Left ventricle myocardium superior (tissue), 1 donor: ENCODE results near the gene KATNB1. TPM values are rescaled to one million over a fixed set of nuclear protein-coding genes. Genes with fewer than 3 reads are reported as not detected.
"Not testable (repeated sequence)": the region's sequence is repeated elsewhere in the genome, so short reads cannot be mapped to it uniquely, and the experiment has no call there.

Experiments used
- ATAC-seq: fragments of 200-7000 bp; cut with Tn5 transposase; one replicate; pipeline ENCODE4 v1.9.1; 2020; ENCODE audit warnings: mild to moderate bottlenecking, moderate library complexity
- DNase-seq: peaks from one replicate; pipeline ENCODE4 v3.0.0-alpha.2; 2020
- intact Hi-C: fragments of 100-400 bp; cut with micrococcal nuclease; formaldehyde crosslinking; loops from one replicate; pipeline ENCODE4 v1.11.0; 2022
- total RNA-seq: library from RNA; stranded (reverse); fragmentation: NEBNext Ultra II Directional; extraction: Animal tissue kit (Norgen Biotek cat#: 25700); gene quantifications from one replicate; pipeline ENCODE4 v1.2.1, GENCODE V29; 2021
- donor health status: DM: no; HTN: yes; CAD: no; lungs with severe emphysema.

KATNB1 gene
- total RNA-seq, 1 donor from 2014 or later: 9.3 TPM

- intact Hi-C loops: no loop called here
- ATAC-seq (no peak), DNase-seq (no peak)
Measured at GRCh38 chr16:57762365-57763040, 26.9 kb downstream of the KATNB1 start.

GRCh38 chr16:57763285-57764005, 27.9 kb downstream of the KATNB1 start:
- intact Hi-C loops: no loop called here
- no peak for ATAC-seq
- DNase-seq: no peak

- DNase-seq: no peak
- intact Hi-C loops: no loop called here
- no peak for ATAC-seq
Measured at GRCh38 chr16:57764006-57764340, 28.4 kb downstream of the KATNB1 start.

- ATAC-seq (peak; percentile 20), DNase-seq (no peak)
- intact Hi-C loops: no loop called here
Measured at GRCh38 chr16:57764341-57765159, 29.0 kb downstream of the KATNB1 start.

- no peak for DNase-seq
- no peak for ATAC-seq
- intact Hi-C loops: no loop called here
Measured at GRCh38 chr16:57765160-57765728, 29.7 kb downstream of the KATNB1 start.

- ATAC-seq (no peak), DNase-seq (no peak)
- intact Hi-C loops: no loop called here
Measured at GRCh38 chr16:57766714-57767348, 31.3 kb downstream of the KATNB1 start.

- intact Hi-C loops: no loop called here
- ATAC-seq (no peak), DNase-seq (no peak)
Measured at GRCh38 chr16:57769541-57770145, 34.1 kb downstream of the KATNB1 start.

- ATAC-seq (no peak), DNase-seq (no peak)
- intact Hi-C loops: no loop called here
Measured at GRCh38 chr16:57770361-57770760, 34.8 kb downstream of the KATNB1 start.

GRCh38 chr16:57771141-57771785, 35.7 kb downstream of the KATNB1 start:
- no peak for ATAC-seq
- no peak for DNase-seq
- intact Hi-C loops: no loop called here

GRCh38 chr16:57773019-57773418, 37.4 kb downstream of the KATNB1 start:
- no peak for ATAC-seq
- no peak for DNase-seq
- intact Hi-C loops: no loop called here

GRCh38 chr16:57773655-57774295, 38.2 kb downstream of the KATNB1 start:
- intact Hi-C loops: no loop called here
- ATAC-seq (peak; percentile 73), DNase-seq (peak; percentile 72)

GRCh38 chr16:57774705-57775285, 39.2 kb downstream of the KATNB1 start:
- DNase-seq: no peak
- intact Hi-C loops: no loop called here
- ATAC-seq: no peak

GRCh38 chr16:57775661-57776469, 40.3 kb downstream of the KATNB1 start:
- intact Hi-C loops: no loop called here
- DNase-seq (no peak), ATAC-seq (peak; percentile 21)

GRCh38 chr16:57778658-57779057, 43.1 kb downstream of the KATNB1 start:
- ATAC-seq (no peak), DNase-seq (no peak)
- intact Hi-C loops: no loop called here

- intact Hi-C loops, DNase-seq, ATAC-seq: not testable (repeated sequence)
Measured at GRCh38 chr16:57779836-57780235, 44.3 kb downstream of the KATNB1 start.

GRCh38 chr16:57781349-57781740, 45.8 kb downstream of the KATNB1 start:
- ATAC-seq (no peak), DNase-seq (no peak)

More at GRCh38 chr16:57781349-57781740, 45.8 kb downstream of the KATNB1 start:
- intact Hi-C loops: no loop called here
